ENCODE data around the gene SUCLG2.

The SUCLG2 gene

GRCh38 chr3:67610458-67610857 lies 44.0 kb downstream of the SUCLG2 start (continued):
- TF ChIP-seq ZNF704 (tag by site-specific recombination; IDR thresholded peaks at IDR 0.05) (no peak), ZSCAN4 (tag by site-specific recombination; IDR thresholded peaks at IDR 0.05) (no peak), ZNF513 (tag by site-specific recombination; IDR thresholded peaks at IDR 0.05) (no peak), ZNF311 (tag by site-specific recombination; IDR thresholded peaks at IDR 0.05; ENCODE audit: borderline replicate concordance) (no peak), ZNF24 (tag by site-specific recombination; IDR thresholded peaks at IDR 0.05) (no peak), TCF7L2 (IDR thresholded peaks at IDR 0.05; ENCODE audit: borderline replicate concordance, low read depth, low read length) (no peak), ZNF202 (tag by site-specific recombination; IDR thresholded peaks at IDR 0.05; ENCODE audit: borderline replicate concordance) (no peak), ZNF416 (tag by site-specific recombination; IDR thresholded peaks at IDR 0.05) (no peak)

- ChIA-PET POLR2A (no interaction called here), CTCF (no interaction called here)
- peak; percentile 95 for TF ChIP-seq ZNF529 (tag by site-specific recombination; IDR thresholded peaks at IDR 0.05; ENCODE audit: insufficient replicate concordance)
- no peak for TF ChIP-seq ZNF571 (tag by site-specific recombination; IDR thresholded peaks at IDR 0.05)
- TF ChIP-seq ZNF664 (tag by site-specific recombination; IDR thresholded peaks at IDR 0.05), result no peak
- H3K4me3 ChIP-seq (ENCODE audit: low read depth, low read length), result no peak overlapping the region
- no peak overlapping the region for H3K27ac ChIP-seq (ENCODE audit: extremely low read depth, low read depth, low read length)
- no peaks in the 10 kb centered on the region for H3K9me3 ChIP-seq (ENCODE audit: control insufficient read depth, insufficient read depth, low read depth, low read length)
- no peaks in the 10 kb centered on the region for H3K4me1 ChIP-seq (ENCODE audit: control insufficient read depth, insufficient read depth, low read length)
- peaks cover 0 to 20% of the 10 kb centered on the region in 2 experiments; a peak in 2 of 3 replicates for H3K36me3 ChIP-seq (ENCODE audit: control insufficient read depth in 2 of 2, insufficient read depth in 1 of 2, low read length in 2 of 2)
These were observed 44.7 kb downstream of the SUCLG2 start for GRCh38 chr3:67609709-67610108.

- POLR2A ChIA-PET, result no interaction called here
These were observed 46.4 kb downstream of the SUCLG2 start for GRCh38 chr3:67608034-67608433.

GRCh38 chr3:67605377-67605776 lies 49.0 kb downstream of the SUCLG2 start:
- Histone ChIP-seq H3K36me3 (ENCODE audit: control insufficient read depth in 2 of 2, insufficient read depth in 1 of 2, low read length in 2 of 2) (peaks cover 0 to 20% of the 10 kb centered on the region in 2 experiments; a peak in 2 of 3 replicates), H3K27ac (ENCODE audit: extremely low read depth, low read depth, low read length) (no peak overlapping the region), H3K9me3 (ENCODE audit: control insufficient read depth, insufficient read depth, low read depth, low read length) (no peaks in the 10 kb centered on the region), H3K4me1 (ENCODE audit: control insufficient read depth, insufficient read depth, low read length) (no peaks in the 10 kb centered on the region), H3K4me3 (ENCODE audit: low read depth, low read length) (no peak overlapping the region)
- CTCF ChIA-PET, result no interaction called here
- no peak for TF ChIP-seq ZNF549 (tag by site-specific recombination; IDR thresholded peaks at IDR 0.05)
- TF ChIP-seq ZNF221 (tag by site-specific recombination; IDR thresholded peaks at IDR 0.05; ENCODE audit: borderline replicate concordance), result no peak
- TF ChIP-seq ZNF654 (tag by site-specific recombination; IDR thresholded peaks at IDR 0.05; ENCODE audit: low read depth), result peak; percentile 25
- no peak for TF ChIP-seq ZNF785 (tag by site-specific recombination; IDR thresholded peaks at IDR 0.05)
- no peak for TF ChIP-seq ZNF660 (tag by site-specific recombination; IDR thresholded peaks at IDR 0.05)
- no peak for TF ChIP-seq ZNF501 (tag by site-specific recombination; IDR thresholded peaks at IDR 0.05)
- no peak for TF ChIP-seq CTCF (tag by site-specific recombination; IDR thresholded peaks at IDR 0.05)
- no peak for TF ChIP-seq OVOL3 (tag by site-specific recombination; IDR thresholded peaks at IDR 0.05)
- TF ChIP-seq ZEB2 (tag by site-specific recombination; IDR thresholded peaks at IDR 0.05), result no peak
- POLR2A ChIA-PET, result no interaction called here

More at GRCh38 chr3:67608034-67608433, 46.4 kb downstream of the SUCLG2 start:
- Histone ChIP-seq H3K27ac (ENCODE audit: extremely low read depth, low read depth, low read length) (no peak overlapping the region), H3K4me3 (ENCODE audit: low read depth, low read length) (no peak overlapping the region), H3K4me1 (ENCODE audit: control insufficient read depth, insufficient read depth, low read length) (no peaks in the 10 kb centered on the region), H3K9me3 (ENCODE audit: control insufficient read depth, insufficient read depth, low read depth, low read length) (no peaks in the 10 kb centered on the region), H3K36me3 (ENCODE audit: control insufficient read depth in 2 of 2, insufficient read depth in 1 of 2, low read length in 2 of 2) (peaks cover 0 to 20% of the 10 kb centered on the region in 2 experiments; a peak in 2 of 3 replicates)
- CTCF ChIA-PET, result no interaction called here
- TF ChIP-seq TRIM28 (IDR thresholded peaks at IDR 0.05; ENCODE audit: borderline replicate concordance, low read length), result no peak
- TF ChIP-seq ZNF174 (tag by site-specific recombination; IDR thresholded peaks at IDR 0.05), result no peak
- no peak for TF ChIP-seq ZNF324 (tag by site-specific recombination; IDR thresholded peaks at IDR 0.05)
- TF ChIP-seq ZNF571 (tag by site-specific recombination; IDR thresholded peaks at IDR 0.05), result no peak
- no peak for TF ChIP-seq ZBTB8A (tag by site-specific recombination; IDR thresholded peaks at IDR 0.05)
- TF ChIP-seq TCF7L2 (IDR thresholded peaks at IDR 0.05; ENCODE audit: borderline replicate concordance, low read depth, low read length), result no peak
- TF ChIP-seq ZNF133 (tag by site-specific recombination; IDR thresholded peaks at IDR 0.05), result no peak
